ENCODE data around the gene SKI.
"Not testable (repeated sequence)": the region's sequence is repeated elsewhere in the genome, so short reads cannot be mapped to it uniquely, and the experiment has no call there.

SKI gene

DNA sequence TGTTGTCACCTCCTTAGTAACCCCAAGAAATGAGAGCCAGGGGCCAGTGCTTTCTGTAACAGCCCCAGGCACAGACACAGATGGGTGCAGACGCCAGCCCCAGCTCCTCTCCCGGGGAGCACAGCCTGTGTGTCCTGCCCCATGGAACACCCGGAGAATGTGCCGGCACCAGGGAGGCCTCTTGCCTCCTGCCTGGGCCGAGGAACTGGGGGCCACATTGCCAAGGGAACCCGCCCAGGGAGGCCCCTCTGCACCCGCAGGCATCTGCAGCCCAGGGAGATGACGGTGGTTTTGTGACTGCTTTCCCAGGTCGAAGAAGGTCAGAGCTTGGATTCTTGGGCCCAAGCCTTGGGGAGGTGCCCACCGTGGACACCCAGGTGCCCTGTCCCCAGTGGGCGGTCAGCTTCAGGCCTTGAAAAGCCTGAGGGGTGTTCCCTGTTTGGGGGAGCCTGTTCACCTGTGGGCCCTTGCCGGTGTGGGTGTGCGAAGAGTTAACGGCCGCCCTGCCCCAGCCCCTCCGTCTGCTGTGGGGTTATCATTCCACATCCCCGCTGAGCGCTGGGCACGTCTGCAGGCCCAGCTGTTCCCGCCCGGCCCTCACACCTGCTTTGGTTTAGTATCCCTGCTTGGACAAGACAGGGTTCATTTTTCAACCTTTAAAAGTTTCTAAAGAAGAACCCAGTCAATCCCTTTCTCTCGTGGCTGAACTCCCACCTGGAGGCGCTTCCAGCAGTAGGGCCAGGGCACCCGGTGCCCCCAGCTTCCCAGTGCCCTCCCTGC is 100.7 kb downstream of the SKI start:
- no peak for DNase-seq

DNA sequence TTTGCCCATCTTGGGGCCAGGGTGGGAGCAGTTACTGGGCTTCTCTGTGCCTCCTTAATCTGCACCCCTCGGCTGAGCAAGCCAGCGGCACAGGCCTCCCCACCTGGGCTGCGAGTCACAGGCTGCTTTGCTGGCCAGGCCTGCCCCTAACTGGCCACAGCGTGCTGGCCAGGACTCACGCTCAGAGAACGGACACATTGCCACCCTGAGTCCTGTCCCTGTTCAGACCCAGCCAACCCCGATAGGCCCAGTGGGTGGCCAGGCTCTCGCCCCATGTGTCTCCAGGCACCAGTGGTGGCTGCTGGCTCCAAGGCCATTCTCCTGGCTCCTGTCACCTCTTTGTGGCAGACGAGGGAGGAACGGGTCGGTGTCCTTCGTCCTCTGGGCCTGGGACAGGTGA is 101.9 kb downstream of the SKI start:
- no peak for DNase-seq

- DNase-seq = no peak
These were observed 102.5 kb downstream of the SKI start for GRCh38 chr1:2330519-2331199.

DNA sequence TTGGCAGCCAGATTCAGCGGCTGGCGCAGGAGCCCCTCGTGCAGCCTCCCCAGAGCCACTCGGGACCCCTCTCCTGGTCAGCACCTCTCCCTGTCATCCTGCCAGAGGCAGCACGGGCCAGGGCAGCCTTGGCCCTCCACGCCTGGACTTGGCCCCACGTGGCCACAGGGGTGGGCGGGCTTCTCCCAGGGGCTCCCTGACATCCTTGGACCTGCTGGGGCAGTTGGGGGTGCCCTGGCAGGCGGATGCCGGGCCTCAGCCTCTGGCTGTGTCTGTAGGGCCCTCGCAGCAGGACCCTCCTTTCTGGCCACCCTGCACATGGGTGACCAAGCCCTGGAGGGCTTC is 103.1 kb downstream of the SKI start:
- DNase-seq = no peak

DNA sequence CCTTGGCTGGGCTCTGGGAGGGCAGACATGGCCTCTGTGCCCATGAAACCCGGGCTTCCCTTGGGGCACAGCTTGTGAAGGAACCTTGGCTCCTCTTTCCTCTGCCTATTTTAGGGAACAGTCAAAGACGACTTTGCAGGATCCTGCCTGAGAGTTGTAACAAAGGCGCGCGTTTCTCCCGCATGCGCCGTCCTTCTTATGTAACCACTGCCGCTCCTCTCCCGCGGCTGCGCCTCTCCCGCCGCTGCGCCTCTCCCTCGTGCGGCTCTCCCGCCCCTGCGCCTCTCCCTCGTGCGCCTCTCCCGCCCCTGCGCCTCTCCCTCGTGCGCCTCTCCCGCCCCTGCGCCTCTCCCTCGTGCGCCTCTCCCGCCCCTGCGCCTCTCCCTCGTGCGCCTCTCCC is 103.5 kb downstream of the SKI start:
- DNase-seq = not testable (repeated sequence)

GRCh38 chr1:2334366-2334765 is 106.2 kb downstream of the SKI start:
- DNase-seq = no peak

DNA sequence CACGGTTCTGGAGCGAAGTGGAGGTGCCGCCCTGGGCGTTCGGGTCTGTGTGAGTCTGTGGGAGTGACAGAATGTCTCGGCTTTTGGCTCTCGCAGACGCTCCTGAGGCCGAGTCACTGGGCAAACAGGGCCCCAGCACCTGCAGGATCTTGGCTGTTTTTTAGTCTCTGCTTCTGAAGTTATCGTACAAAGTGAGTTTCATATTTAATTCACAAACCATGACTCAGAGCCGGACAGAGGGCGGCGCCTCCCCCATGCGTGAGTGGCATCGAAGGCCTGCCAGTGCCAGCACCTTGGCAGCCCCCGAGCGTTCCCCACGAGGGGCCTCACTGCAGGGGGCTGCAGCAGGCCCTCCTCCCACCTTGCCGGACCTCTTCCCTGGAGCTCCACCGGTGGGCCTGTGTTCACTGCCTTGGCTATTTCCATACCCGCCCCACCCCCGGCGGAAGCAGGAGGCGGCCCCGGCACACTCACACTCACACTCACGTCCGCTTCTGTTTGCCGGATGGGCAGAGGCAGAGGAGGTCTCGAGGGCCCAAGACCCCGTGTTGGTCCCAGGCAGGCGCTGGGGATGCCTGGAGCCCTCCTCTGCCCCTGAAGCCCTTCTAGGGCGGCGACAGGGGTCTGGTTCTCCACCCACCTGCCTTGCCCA is 106.9 kb downstream of the SKI start:
- no peak for DNase-seq

DNA sequence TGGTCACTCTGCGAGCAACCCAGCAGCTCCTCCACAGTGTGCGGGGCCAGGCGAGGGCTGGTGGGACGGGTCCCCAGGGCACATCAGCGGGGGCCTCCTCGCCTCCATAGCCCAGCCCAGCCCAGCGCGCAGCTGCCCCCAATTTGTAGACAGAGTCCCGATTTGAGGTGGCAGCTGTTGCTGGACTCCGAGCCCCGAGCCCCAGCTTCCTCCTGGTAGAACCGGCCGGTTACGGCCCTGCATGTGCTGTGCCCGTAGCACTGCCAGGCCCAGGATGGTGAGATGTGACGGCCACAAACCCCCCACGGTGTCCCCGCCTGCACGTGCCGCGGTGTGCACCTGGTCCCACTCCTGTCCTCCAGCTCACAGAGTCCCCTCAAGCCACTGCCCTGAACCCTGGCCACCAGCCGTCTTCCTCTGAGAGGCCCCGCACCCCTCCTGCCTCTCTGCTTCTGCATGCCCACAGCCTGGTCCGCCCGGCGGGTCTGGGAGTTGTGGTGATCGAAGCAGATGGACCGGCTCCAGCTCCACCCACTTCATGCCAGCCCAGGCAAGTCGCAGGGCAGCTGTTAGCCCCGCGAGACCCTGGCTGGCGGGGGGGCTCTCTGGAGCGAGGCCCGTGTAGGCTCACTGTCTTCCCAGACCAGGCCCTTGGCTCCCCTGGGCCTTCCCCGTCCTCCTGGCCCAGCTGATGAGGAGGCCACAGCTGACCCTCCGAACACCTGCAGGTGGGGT is 107.8 kb downstream of the SKI start:
- no peak for DNase-seq

- no peak for DNase-seq
These were observed 108.4 kb downstream of the SKI start for GRCh38 chr1:2336499-2336898.

GRCh38 chr1:2337081-2337480 is 109.0 kb downstream of the SKI start:
- DNase-seq = no peak

GRCh38 chr1:2337501-2337900 is 109.4 kb downstream of the SKI start:
- no peak for DNase-seq

DNA sequence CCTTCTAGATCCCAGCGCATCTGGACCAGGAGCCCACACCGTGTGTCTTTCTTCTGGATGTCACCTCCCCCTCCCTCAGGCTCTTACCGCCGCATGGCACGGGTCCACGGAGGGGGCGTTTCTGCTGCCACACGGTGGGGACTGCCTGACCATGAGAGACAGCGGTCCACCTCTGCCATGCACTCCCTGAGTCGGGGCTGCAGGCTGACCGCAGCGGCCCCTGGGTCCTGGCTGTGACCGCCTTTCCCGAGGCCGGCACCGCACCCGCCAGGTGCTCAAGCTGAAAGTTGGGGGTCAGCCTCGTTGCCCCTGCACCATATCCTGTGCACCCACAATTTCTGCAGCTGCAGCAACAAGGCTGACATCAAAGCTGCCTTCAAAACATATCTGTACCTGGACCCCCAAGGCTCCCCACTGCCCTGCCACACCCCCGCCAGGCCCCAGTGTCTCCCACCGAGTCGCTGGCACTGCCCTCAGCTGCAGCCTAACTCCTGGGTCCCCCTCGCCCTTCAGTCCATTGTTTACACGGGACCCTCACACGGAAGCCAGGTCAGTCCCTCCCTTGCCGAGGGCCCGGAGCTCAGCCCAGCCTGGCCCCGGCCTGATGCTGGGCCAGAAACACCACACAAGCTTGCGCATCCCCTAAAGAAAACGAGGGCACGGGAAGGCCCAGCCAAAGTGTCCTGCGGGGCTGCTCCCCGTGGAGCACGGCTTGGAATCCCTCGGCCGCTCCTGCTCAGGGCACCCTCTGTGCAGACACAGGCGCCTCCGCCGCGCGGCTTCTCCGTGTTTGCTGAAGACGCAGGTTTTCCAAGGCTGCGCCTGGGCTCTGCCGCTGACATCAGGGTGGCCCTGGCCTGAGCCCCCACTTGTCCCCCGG is 111.3 kb downstream of the SKI start:
- DNase-seq = no peak

DNA sequence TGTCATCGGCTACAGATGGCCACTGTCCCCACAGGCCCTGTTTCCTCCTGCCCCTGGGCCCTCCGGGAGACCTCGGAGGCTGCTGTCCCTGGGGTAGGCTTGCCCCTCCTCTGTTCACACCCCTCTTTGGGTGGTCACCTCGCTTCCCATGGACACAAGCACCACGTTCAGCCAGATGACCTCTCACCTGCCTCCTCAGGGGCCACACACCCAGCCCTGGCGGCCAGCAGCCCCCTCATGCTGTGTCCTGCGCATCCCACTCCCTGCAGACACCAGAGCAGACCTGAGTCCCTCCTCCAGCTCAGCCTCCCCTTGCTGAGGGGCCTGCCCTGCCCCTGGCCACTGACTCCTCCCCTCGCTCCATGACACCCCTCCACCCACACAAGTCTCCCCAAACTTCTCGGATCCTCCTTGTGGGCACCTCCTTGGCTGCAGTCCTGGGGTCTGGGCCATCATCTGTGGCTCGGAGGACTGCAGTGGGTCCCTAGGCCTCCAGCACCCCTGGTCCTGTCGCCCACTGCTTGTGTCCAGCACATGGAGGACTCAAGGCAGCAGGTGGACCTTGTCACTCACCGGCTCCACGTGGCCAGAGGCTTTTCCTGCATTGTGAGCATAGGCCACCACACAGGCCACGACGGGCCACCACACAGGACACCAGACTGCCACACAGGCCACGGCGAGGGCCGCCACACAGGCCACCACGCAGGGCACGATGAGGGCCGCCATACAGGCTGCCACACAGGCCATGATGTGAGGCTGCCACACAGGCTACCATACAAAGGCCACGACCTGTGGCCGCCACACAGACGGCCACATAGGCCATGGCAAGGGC is 112.2 kb downstream of the SKI start:
- no peak for DNase-seq

GRCh38 chr1:2340918-2341254 is 112.8 kb downstream of the SKI start:
- no peak for DNase-seq

- DNase-seq = no peak
These were observed 113.7 kb downstream of the SKI start for GRCh38 chr1:2341706-2342383.

DNA sequence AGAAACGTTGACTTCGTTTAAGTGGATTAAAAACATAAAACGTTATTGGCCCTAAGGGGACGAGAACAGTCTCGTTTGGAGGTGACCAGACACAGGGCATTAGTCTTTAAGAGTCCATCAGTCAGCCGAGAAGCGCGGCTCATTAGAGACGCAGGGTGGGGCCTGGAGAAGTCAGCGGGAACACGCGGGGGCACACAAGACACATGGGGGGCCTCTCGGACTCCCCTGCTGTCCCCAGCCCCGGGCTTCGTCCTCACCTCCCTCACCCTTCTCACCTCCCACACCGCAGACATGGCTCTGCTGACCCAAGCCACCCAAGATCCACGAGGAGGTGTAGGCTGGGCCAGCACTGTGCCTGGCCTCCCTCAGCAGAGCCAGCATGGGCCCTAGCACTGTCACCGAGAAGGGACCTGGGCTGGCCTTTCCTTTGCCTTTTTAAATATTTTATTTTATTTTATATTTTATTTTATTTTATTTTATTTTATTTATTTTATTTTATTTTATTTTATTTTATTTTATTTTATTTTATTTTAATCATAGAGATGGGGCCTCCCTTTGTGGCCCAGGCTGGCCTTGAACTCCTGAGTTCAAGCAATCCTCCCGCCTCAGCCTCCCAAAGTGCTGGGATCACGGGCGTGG is 114.4 kb downstream of the SKI start:
- DNase-seq = no peak

- no peak for DNase-seq
These were observed 115.2 kb downstream of the SKI start for GRCh38 chr1:2343023-2343935.

- no peak for DNase-seq
These were observed 116.1 kb downstream of the SKI start for GRCh38 chr1:2344121-2344681.

DNA sequence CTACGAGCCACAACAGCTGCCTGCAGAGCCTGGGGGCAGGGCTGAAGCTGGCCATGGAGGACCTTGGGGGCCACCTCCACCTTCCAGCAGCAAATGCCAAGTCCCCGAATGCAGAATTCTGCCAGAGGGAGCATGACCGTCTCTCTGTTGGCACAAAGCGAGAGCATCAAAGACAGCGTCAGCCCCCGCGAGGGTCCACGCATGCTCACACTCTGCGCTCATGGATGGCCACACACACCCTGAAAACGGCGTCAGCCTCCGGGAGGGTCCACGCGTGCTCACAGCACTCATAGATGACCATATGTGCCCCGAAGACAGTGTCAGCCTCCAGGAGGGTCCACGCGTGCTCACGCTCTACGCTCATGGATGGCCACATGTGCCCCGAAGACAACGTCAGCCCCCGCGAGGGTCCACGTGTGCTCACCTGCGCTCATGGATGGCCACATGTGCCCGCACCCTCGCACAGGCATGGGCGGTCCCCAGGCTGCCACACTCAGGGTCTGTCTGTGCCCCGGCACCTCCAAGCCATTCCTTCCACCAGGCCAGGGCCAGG is 116.7 kb downstream of the SKI start:
- DNase-seq = no peak
